ENCODE data around the gene LENG8. TPM values are rescaled to one million over a fixed set of nuclear protein-coding genes. Genes with fewer than 3 reads are reported as not detected.

Gene LENG8
- total RNA-seq, 2 experiments from 2014 or later: 63.2 to 137 TPM

DNA sequence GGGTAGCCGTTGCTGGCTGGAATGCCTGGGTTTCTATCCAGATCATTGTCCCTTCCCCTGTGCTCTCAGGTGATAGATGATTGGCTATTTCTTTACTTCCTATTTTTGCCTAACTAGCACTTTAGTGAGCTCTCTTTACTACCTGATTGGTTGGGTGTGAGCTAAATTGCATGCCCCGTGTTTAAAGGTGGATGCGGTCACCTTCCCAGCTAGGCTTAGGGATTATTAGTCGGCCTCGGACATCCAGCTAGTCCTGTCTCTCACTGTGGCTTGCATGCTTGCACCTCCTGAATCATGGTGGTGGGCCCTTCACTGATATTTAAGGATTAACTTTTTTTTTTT is 23.6 kb upstream of the LENG8 start:
- Histone ChIP-seq H3K27ac (ENCODE audit: low read depth, low read length, poor library complexity, severe bottlenecking) (no peak overlapping the region), H3K9me2 (ENCODE audit: insufficient read depth, low read length) (no peaks in the 10 kb centered on the region), H3K4me1 (ENCODE audit: insufficient read depth, low read length, poor library complexity, severe bottlenecking) (no peaks in the 10 kb centered on the region), H3K79me2 (ENCODE audit: insufficient read depth, low read depth, low read length) (no peaks in the 10 kb centered on the region), H3K9me3 (ENCODE audit: low read length) (no peaks in the 10 kb centered on the region), H2AFZ (ENCODE audit: low read length) (no peak overlapping the region), H4K20me1 (ENCODE audit: insufficient read depth, low read length) (no peaks in the 10 kb centered on the region), H3K4me3 (ENCODE audit: low read depth, low read length, poor library complexity, severe bottlenecking) (no peak overlapping the region), H3K4me2 (ENCODE audit: low read length) (no peak overlapping the region), H3K36me3 (ENCODE audit: insufficient read depth, low read length) (no peaks in the 10 kb centered on the region)
- intact Hi-C loops (cut with micrococcal nuclease; ENCODE audit: unreplicated experiment): no loop called here
- ChIA-PET CTCF (ENCODE audit: unreplicated experiment) (interaction anchor here (0.7 kb wide), 1 partner anchor 213 kb away, joined by 3 read pairs; no protein-coding TSS in a partner anchor), POLR2A (interaction anchor here (0.7 kb wide), 1 partner anchor 13 kb away, joined by 3 read pairs; no protein-coding TSS in a partner anchor)
- BruUV-seq (replicated peaks): no TSS peak
- no peak for DNase-seq (ENCODE audit: low spot score)
- TF ChIP-seq EZH2phosphoT487 (IDR thresholded peaks at IDR 0.05; ENCODE audit: borderline replicate concordance, low read depth, low read length): no peak
- TF ChIP-seq, protein P1, sequence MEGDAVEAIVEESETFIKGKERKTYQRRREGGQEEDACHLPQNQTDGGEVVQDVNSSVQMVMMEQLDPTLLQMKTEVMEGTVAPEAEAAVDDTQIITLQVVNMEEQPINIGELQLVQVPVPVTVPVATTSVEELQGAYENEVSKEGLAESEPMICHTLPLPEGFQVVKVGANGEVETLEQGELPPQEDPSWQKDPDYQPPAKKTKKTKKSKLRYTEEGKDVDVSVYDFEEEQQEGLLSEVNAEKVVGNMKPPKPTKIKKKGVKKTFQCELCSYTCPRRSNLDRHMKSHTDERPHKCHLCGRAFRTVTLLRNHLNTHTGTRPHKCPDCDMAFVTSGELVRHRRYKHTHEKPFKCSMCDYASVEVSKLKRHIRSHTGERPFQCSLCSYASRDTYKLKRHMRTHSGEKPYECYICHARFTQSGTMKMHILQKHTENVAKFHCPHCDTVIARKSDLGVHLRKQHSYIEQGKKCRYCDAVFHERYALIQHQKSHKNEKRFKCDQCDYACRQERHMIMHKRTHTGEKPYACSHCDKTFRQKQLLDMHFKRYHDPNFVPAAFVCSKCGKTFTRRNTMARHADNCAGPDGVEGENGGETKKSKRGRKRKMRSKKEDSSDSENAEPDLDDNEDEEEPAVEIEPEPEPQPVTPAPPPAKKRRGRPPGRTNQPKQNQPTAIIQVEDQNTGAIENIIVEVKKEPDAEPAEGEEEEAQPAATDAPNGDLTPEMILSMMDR (conservative IDR thresholded peaks at IDR 0.05; ENCODE audit: low read length): no peak

DNA sequence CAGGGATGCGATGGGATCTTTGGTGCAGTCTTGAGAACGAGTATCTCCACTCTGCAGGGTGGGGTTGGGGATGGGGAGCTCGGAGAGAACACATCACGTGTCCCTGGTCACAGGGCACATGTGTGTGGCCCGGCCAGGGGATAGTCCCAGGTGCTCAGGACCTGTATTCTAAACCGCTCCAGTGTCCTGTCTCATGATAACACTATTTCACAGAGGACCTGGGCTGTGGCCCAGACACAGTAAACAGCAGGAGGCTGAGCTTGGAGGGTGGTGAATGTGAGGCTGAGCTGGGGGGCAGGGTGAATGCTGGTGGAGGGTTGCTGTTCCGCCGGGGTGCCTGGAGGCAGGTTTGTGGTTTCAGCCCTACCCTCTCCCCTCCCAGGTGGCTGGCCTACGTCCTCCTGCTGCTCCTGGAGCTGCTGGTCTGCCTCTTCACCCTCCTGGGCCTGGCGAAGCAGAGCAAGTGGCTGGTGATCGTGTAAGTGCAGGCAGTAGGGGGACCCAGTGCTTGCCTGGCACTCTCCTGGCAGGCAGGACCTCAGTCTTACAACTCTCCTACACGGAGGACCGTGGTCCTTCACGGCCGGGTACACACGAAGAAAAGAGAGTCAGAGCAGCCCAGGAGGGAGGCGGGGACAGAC is 22.6 kb upstream of the LENG8 start:
- DNase-seq (ENCODE audit: low spot score): no peak
- Histone ChIP-seq H3K79me2 (ENCODE audit: insufficient read depth, low read depth, low read length) (no peaks in the 10 kb centered on the region), H2AFZ (ENCODE audit: low read length) (no peak overlapping the region), H4K20me1 (ENCODE audit: insufficient read depth, low read length) (no peaks in the 10 kb centered on the region), H3K27ac (ENCODE audit: low read depth, low read length, poor library complexity, severe bottlenecking) (no peak overlapping the region), H3K9me2 (ENCODE audit: insufficient read depth, low read length) (no peaks in the 10 kb centered on the region), H3K4me2 (ENCODE audit: low read length) (no peak overlapping the region), H3K36me3 (ENCODE audit: insufficient read depth, low read length) (no peaks in the 10 kb centered on the region), H3K4me1 (ENCODE audit: insufficient read depth, low read length, poor library complexity, severe bottlenecking) (no peaks in the 10 kb centered on the region), H3K9me3 (ENCODE audit: low read length) (no peaks in the 10 kb centered on the region), H3K4me3 (ENCODE audit: low read depth, low read length, poor library complexity, severe bottlenecking) (no peak overlapping the region)
- no TSS peak for BruUV-seq (replicated peaks)
- POLR2A ChIA-PET: no interaction called here
- CTCF ChIA-PET (ENCODE audit: unreplicated experiment): interaction anchor here (0.7 kb wide), 1 partner anchor 214 kb away, joined by 3 read pairs; no protein-coding TSS in a partner anchor
- TF ChIP-seq, protein P1 (conservative IDR thresholded peaks at IDR 0.05; ENCODE audit: low read length): no peak
- TF ChIP-seq EZH2phosphoT487 (IDR thresholded peaks at IDR 0.05; ENCODE audit: borderline replicate concordance, low read depth, low read length): no peak
- intact Hi-C loops (cut with micrococcal nuclease; ENCODE audit: unreplicated experiment): no loop called here

DNA sequence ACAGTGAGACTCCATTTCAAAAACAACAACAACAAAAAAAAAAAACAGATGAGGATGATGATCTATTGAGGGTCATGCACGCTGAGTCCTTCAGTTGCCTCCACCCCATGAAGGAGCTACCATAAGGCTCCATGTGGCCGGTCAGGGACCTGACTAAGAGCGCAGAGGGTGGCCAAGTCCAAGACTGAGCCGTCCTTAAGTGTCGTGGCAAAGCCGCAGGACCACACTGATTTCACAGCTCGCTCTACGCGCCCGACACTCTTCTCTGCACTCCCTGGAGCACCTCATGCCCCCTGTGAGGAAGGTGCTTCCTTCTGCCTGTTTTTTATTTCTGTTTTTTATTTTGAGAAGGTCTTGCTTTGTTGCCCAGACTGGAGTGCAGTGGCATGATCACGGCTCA is 21.4 kb upstream of the LENG8 start:
- H3K4me3 ChIP-seq (ENCODE audit: low read depth, low read length, poor library complexity, severe bottlenecking): no peak overlapping the region
- no peak for TF ChIP-seq EZH2phosphoT487 (IDR thresholded peaks at IDR 0.05; ENCODE audit: borderline replicate concordance, low read depth, low read length)
- TF ChIP-seq, protein P1 (conservative IDR thresholded peaks at IDR 0.05; ENCODE audit: low read length): no peak
- no peaks in the 10 kb centered on the region for H3K9me3 ChIP-seq (ENCODE audit: low read length)
- BruUV-seq (replicated peaks): no TSS peak
- no peak for DNase-seq (ENCODE audit: low spot score)
- ChIA-PET POLR2A (no interaction called here), CTCF (ENCODE audit: unreplicated experiment) (no interaction called here)
- intact Hi-C loops (cut with micrococcal nuclease; ENCODE audit: unreplicated experiment): no loop called here
- H3K79me2 ChIP-seq (ENCODE audit: insufficient read depth, low read depth, low read length): no peaks in the 10 kb centered on the region
- H3K4me1 ChIP-seq (ENCODE audit: insufficient read depth, low read length, poor library complexity, severe bottlenecking): no peaks in the 10 kb centered on the region
- no peaks in the 10 kb centered on the region for H4K20me1 ChIP-seq (ENCODE audit: insufficient read depth, low read length)
- no peaks in the 10 kb centered on the region for H3K9me2 ChIP-seq (ENCODE audit: insufficient read depth, low read length)
- no peak overlapping the region for H3K4me2 ChIP-seq (ENCODE audit: low read length)
- no peak overlapping the region for H3K27ac ChIP-seq (ENCODE audit: low read depth, low read length, poor library complexity, severe bottlenecking)
- H2AFZ ChIP-seq (ENCODE audit: low read length): no peak overlapping the region
- no peaks in the 10 kb centered on the region for H3K36me3 ChIP-seq (ENCODE audit: insufficient read depth, low read length)

Data from OCI-LY7 (cell line).